Measurements from ENCODE around the gene L3MBTL2.
A peak's percentile ranks its signal among the peaks of the same experiment; 100 is the strongest.
"Not testable (repeated sequence)": the region's sequence is repeated elsewhere in the genome, so short reads cannot be mapped to it uniquely, and the experiment has no call there.

Gene L3MBTL2

DNA sequence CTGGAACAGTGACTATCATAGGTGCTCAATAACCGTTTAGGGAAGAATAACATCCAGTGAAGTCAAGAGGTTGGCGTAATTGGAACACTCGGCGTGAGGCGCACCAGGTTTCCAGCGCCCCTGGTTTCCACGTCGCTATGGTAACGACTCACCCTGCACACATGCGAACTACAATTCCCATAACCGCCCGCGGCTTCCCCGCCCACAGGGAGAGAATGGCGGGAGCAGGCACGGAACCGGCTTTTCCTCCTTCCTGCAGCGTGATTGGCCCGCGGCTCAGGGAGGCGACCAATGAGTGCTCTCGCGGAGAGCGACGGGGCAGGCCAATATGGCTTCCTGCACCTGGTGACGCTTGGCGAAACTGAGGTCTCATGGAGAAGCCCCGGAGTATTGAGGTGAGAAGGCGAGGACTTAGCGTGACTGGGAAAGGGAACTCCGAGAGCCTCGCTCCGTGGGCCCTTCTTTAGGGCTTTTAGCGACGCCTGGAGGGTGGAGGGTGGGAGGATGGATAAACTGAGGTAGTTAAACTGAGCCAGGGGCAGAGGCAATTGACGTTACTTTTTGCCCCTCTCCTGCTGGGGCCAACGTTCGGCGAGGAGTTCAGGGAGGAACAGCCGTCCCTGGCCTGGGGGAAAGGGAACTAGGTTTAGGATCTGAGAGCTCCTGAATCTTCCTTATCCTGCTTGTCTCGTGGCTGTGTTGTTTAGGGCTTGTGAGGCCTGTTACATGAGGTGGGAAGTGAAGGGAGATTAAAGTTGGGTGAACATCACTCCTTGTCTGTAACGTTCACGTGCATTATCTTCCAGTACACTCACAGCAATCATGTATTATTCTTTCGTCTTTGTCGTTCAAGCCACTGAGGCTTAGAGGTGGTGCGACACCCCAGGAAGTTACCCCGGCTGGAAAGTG lies at the start of gene L3MBTL2:
TSS of gene L3MBTL2 (plus strand) at position 321 of the 909 bp plus-strand sequence. CDS start at position 372, 51 bp downstream.
- peak; percentile 96 for DNase-seq

GRCh38 chr22:41157083-41157482 lies 48.0 kb upstream of the L3MBTL2 start:
- DNase-seq: no peak

DNA sequence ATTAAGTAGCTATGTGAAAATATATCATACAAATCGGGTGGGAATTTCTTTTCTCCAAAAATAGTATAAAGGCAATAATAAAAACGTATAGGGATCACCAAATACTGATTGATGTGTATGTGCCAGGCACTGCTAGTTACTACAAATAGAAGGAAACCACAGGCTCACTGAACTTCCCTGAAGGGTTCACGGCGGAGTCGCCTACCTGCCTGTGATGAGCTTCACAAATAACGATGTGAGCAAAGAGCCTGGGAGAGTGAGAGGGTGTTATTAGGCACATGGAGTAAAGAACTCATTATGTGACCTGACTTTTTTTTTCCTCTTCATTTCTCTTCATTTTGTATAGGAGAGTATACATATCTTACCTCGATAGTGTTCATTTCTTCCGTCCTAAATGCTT lies 36.0 kb upstream of the L3MBTL2 start:
- DNase-seq: no peak

DNA sequence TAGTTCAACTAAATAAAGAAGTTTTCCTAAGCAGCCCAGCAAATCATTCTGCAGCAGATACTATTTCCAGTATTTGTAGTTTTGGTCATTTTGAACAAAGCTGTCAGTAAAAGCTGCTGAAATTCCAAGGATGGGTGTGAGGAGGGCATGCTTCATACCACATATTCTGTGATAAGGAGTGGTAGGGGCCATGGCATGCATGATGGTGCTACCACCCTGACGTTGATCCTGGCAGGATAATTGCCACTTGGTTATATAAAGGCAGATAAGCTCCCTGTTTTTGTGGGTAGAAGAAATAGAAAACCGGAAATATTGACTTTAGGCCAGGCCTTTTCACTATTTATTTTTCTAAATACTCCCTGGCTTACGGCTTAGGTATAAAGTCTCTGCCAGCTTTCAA lies 33.1 kb upstream of the L3MBTL2 start:
- no peak for DNase-seq

DNA sequence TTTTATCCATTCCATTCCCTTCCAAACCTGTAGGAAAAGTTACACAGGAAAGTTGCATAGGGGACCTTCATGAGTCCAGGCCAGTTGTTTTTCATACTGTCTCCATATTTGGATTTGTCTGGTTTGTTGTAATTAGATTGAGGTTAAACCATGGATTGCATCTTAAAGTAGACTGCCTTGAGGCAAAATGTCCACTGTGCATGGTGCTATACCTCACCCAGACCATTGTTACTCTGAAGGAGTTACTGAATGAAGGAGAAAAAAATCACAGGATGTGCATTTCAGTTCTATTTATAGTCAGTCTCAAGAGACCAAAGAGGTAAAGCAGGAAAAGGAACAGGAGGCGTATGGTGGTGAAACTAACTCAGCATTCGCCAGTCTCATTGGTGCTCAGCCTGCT lies 29.6 kb upstream of the L3MBTL2 start:
- no peak for DNase-seq

DNA sequence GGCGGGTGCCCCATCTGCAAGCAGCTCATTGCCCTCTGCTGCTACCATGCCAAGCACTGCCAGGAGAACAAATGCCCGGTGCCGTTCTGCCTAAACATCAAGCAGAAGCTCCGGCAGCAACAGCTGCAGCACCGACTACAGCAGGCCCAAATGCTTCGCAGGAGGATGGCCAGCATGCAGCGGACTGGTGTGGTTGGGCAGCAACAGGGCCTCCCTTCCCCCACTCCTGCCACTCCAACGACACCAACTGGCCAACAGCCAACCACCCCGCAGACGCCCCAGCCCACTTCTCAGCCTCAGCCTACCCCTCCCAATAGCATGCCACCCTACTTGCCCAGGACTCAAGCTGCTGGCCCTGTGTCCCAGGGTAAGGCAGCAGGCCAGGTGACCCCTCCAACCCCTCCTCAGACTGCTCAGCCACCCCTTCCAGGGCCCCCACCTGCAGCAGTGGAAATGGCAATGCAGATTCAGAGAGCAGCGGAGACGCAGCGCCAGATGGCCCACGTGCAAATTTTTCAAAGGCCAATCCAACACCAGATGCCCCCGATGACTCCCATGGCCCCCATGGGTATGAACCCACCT lies 28.0 kb upstream of the L3MBTL2 start:
- DNase-seq: no peak

- no peak for DNase-seq
These were observed 27.3 kb upstream of the L3MBTL2 start for GRCh38 chr22:41177622-41178424.

GRCh38 chr22:41178425-41178975 lies 26.6 kb upstream of the L3MBTL2 start:
- DNase-seq: no peak

DNA sequence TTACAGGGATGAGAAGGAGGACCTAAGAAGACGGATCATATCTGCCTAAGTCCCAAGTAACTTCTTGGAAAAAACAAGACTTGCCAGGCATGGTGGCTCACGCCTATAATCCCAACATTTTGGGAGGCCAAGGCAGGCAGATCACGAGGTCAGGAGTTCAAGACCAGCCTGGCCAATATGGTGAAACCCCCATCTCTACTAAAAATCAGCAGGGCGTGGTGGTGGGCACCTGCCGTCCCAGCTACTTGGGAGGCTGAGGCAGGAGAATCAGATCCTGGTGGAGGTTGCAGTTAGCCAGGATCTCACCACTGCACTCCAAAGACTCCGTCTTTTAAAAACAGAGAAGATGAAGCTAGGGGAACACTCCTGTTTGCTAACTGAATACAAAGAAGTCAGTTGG lies 24.8 kb upstream of the L3MBTL2 start:
- DNase-seq: not testable (repeated sequence)

GRCh38 chr22:41180926-41181325 lies 24.2 kb upstream of the L3MBTL2 start:
- DNase-seq: no peak

DNA sequence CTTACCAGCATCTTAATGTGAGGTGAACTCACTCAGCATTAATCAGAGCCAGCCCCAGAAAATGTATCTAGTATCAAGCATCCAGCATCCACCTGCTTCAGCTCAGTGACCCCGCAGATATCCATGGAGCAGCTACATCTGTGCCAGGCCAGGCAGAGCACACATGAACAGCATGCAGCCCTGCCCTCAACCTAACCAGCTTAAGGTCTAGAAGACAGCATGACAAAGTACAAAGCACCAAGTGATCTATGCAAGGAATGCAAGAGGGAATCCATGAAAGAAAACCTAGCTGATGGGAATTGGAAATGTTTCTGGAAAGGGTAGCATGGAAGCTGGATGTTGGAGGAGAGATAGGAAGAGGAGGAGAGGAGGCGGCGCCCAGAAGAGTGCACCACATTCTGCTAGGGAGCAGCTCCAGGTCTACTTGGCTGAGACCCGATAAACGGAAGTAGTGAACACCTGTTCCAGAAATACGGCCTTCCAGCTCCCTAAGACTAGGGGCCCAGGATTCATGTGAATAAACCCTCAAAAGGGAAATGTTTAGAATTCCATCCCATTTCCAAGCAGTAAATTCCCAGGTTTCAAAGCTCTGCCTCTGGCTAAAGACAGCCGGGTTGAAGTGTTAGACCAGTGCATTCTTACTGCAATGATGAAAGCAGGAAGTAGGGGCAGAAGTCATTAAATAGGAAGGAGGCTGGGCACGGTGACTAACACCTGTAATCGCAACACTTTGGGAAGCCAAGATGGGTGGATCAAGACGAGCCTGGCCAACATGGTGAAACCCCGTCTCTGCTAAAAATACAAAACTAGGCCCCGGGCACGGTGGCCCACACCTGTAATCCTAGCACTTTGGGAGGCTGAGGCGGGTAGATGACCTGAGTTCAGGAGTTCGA lies 23.5 kb upstream of the L3MBTL2 start:
- peak; percentile 50 for DNase-seq

GRCh38 chr22:41184679-41185078 lies 20.4 kb upstream of the L3MBTL2 start:
- DNase-seq: no peak

GRCh38 chr22:41191467-41191866 lies 13.6 kb upstream of the L3MBTL2 start:
- DNase-seq: no peak

GRCh38 chr22:41193829-41194228 lies 11.3 kb upstream of the L3MBTL2 start:
- DNase-seq: no peak

DNA sequence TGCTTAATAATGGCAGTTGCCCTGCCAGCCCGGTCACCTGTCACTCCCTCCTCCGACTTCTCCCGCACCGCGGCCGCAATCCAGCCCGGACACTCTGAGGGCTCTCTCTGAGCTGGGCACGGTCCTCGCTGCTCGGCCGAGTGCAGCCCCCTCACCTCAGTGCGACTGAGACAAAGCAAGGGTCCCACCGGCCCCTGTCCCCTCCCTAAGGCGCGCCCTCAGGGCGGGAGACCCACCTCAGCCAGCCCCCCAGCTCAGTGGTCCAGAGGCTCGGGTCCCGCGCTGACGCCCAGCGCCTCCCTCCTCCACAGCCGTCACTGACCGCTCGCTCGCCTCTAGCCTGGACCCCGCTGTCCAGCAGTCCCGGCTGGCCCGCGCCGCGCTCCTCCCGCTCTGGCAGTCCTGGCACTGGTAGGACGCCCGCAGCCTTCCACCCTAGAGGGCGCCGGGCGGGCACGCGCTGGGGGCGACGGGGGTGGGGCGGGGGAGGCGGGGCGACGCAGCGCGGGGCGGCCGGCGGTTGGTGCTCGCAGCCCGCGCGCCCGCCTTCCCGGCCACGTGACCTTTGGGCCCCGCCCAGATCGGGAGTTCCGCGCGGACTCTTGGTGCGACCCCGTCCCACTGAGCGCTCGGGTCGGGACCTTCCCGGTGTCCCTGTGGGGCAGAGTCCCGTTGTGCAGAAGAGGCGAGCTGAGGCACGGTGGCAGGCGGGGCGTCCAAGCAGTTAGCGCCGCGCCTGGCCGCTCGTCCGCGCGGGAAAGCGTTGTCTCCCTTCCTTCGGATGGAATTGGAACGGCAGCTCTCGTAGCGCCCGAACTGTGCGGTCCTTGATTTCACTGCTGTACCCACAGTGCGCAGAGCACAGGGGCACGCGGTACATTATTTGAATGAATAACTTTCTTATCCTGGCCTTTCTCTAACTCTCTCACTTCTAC lies 7.8 kb upstream of the L3MBTL2 start:
- peak; percentile 90 for DNase-seq

DNA sequence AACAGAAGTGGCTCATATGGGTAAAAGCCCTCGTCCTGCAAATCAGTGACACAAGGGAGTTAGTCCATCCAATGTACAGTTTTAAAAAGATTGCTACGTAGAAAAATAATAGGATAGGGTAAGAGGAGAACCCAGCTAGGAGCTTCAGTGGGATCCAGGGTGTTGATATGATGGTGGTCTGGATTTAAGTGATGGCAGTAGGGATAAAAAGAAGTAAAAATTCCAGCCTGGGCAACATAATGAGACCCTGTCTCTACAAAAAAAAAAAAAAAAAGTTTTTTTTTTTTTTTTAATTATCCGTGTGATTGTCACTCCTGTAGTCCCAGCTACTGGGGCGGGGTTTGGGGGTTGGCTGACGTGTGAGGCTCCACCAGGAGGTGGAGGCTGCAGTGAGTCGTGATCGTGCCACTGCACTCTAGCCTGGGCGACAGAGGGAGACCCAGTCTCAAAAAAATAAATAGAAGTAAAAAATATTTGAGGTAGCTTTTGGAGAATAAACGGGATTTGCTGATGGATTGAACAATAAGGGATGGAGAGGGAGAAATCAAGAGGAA lies 7.0 kb upstream of the L3MBTL2 start:
- DNase-seq: peak; percentile 51

DNA sequence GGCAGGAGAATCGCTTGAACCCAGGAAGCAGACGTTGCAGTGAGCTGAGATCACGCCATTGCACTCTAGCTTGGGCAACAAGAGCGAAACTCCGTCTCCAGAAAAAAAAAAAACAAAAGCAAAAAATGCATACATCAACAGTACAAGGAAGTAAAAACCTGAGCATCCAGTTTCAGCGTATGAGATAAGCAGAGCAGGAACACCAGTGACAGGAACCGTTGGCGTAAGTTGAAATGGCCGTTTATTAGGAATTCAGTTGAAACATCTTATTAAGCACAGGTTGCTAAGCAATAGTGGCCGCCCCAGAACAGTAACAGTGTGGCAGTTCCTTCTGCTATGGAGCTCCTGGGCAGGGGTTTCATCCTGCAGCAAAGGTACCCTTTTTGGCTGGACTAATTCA lies 4.0 kb upstream of the L3MBTL2 start:
- DNase-seq: peak; percentile 33

- no peak for DNase-seq
These were observed 2.0 kb upstream of the L3MBTL2 start for GRCh38 chr22:41203118-41203517.

DNA sequence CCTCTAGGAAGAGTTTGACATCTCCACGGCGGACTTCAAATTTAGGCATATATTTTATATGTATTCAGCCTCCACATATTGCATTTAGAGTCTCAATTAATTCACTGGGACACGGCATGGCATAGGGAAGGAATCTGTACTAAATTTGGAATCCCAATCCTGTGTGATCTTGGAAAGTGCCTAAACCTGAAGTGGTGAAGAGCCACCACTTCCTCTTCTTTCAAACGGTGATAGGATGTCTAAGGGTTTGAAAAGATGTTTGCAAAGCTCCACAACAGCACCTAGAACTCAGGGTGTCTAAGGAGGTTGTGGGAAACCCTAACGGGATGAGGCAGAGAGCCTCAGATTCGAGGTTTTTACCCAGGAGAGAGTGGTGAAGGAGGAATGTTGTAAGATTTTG lies 1.0 kb upstream of the L3MBTL2 start:
- no peak for DNase-seq

DNA sequence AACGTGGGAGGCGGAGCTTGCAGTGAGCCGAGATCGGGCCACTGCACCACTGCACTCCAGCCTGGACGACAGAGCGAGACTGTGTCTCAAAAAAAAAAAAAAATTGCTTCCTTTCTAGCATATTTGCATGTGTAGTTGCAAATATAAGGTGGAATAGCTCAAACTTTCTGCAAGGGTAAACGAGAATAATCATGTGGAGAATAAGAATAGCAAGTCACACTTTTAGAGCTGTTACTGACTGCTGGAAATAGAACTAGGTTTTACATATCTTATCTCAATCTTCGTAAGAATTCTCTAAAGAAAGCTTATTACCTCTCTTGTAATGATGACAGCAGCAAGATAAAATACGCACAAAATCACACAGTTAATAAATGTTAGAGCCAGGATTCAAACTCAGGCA lies 1.6 kb downstream of the L3MBTL2 start:
- DNase-seq: no peak

- DNase-seq: no peak
These were observed 10.3 kb downstream of the L3MBTL2 start for GRCh38 chr22:41215409-41215808.

Data from suppressor macrophage treated with lipopolysaccharide for 4 hours (primary cell).